Measurements from ENCODE around the gene TOE1.

DNA sequence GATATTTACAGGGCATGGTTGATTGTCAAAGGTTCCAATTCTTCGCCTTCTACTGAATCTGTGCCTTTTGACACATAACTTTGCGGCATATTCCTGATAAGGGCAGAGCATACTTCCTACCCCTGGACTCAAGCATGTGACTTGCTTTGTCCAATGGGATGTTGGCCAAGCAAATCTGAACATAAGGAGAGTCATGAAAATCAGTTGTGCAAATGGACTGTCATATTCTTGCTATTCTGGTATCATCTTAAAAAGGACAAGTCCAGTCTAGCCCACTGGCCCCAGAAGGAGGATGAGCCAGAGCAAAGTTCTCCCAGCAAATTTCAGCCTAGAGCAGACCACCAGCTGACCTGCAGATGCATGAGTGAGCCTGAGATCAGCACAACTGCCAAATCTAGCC, 41.3 kb downstream of the TOE1 start:
- TF ChIP-seq, protein P1, sequence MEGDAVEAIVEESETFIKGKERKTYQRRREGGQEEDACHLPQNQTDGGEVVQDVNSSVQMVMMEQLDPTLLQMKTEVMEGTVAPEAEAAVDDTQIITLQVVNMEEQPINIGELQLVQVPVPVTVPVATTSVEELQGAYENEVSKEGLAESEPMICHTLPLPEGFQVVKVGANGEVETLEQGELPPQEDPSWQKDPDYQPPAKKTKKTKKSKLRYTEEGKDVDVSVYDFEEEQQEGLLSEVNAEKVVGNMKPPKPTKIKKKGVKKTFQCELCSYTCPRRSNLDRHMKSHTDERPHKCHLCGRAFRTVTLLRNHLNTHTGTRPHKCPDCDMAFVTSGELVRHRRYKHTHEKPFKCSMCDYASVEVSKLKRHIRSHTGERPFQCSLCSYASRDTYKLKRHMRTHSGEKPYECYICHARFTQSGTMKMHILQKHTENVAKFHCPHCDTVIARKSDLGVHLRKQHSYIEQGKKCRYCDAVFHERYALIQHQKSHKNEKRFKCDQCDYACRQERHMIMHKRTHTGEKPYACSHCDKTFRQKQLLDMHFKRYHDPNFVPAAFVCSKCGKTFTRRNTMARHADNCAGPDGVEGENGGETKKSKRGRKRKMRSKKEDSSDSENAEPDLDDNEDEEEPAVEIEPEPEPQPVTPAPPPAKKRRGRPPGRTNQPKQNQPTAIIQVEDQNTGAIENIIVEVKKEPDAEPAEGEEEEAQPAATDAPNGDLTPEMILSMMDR (IDR thresholded peaks at IDR 0.05): no peak
- no peak for TF ChIP-seq POLR2A (IDR thresholded peaks at IDR 0.05)

All from heart left ventricle (tissue), 13 donors.